ENCODE data around the gene NMU. TPM values are rescaled to one million over a fixed set of nuclear protein-coding genes. Genes with fewer than 3 reads are reported as not detected.
"Not testable (repeated sequence)": the region's sequence is repeated elsewhere in the genome, so short reads cannot be mapped to it uniquely, and the experiment has no call there.

The NMU gene
- total RNA-seq, 1 experiment from 2014 or later, result 22.6 TPM

- Histone ChIP-seq H3F3A (ENCODE audit: insufficient read depth, low read depth) (no peaks in the 10 kb centered on the region), H3K79me2 (ENCODE audit: low read depth) (no peaks in the 10 kb centered on the region), H3K4me1 (replicated peaks; ENCODE audit: insufficient read depth) (no peaks in the 10 kb centered on the region), H3K4me3 (no peak overlapping the region), H3K27me3 (ENCODE audit: insufficient read depth, low read depth) (no peaks in the 10 kb centered on the region), H4K20me1 (ENCODE audit: insufficient read depth) (no peaks in the 10 kb centered on the region), H3K9me3 (ENCODE audit: insufficient read depth, low read depth) (no peaks in the 10 kb centered on the region), H2AFZ (no peak overlapping the region), H3K36me3 (ENCODE audit: low read depth) (no peaks in the 10 kb centered on the region), H3K4me2 (no peak overlapping the region), H3K9me2 (ENCODE audit: insufficient read depth) (no peaks in the 10 kb centered on the region), H3K27ac (no peak overlapping the region)
- BruUV-seq (replicated peaks), result no TSS peak
- ChIA-PET CTCF (no interaction called here), POLR2A (ENCODE audit: unreplicated experiment) (no interaction called here)
- no peak for DNase-seq
- intact Hi-C loops (cut with micrococcal nuclease; ENCODE audit: unreplicated experiment), result no loop called here
- TF ChIP-seq EZH2 (IDR thresholded peaks at IDR 0.05; ENCODE audit: low read depth) (no peak), CTCF (conservative IDR thresholded peaks at IDR 0.05) (no peak)
These were observed 47.9 kb downstream of the NMU start for GRCh38 chr4:55588160-55588559.

GRCh38 chr4:55582773-55583172 lies 53.3 kb downstream of the NMU start:
- H2AFZ ChIP-seq; H3K27me3 ChIP-seq (ENCODE audit: insufficient read depth, low read depth); BruUV-seq (replicated peaks); POLR2A ChIA-PET (ENCODE audit: unreplicated experiment); H3K4me2 ChIP-seq; H3K27ac ChIP-seq; H3K4me3 ChIP-seq; H3F3A ChIP-seq (ENCODE audit: insufficient read depth, low read depth); DNase-seq; H3K79me2 ChIP-seq (ENCODE audit: low read depth); H3K9me3 ChIP-seq (ENCODE audit: insufficient read depth, low read depth); intact Hi-C loops (cut with micrococcal nuclease; ENCODE audit: unreplicated experiment); H3K9me2 ChIP-seq (ENCODE audit: insufficient read depth); H4K20me1 ChIP-seq (ENCODE audit: insufficient read depth); CTCF ChIA-PET; H3K36me3 ChIP-seq (ENCODE audit: low read depth): not testable (repeated sequence)
- peaks cover 10% of the 10 kb centered on the region; the same call in 1 of the 2 replicates for H3K4me1 ChIP-seq (replicated peaks; ENCODE audit: insufficient read depth)

- H3K4me2 ChIP-seq, result no peak overlapping the region
- H3K4me1 ChIP-seq (replicated peaks; ENCODE audit: insufficient read depth), result peaks cover 10% of the 10 kb centered on the region; the same call in 1 of the 2 replicates
- ChIA-PET CTCF (no interaction called here), POLR2A (ENCODE audit: unreplicated experiment) (no interaction called here)
- H3K9me2 ChIP-seq (ENCODE audit: insufficient read depth), result no peaks in the 10 kb centered on the region
- TF ChIP-seq EZH2 (IDR thresholded peaks at IDR 0.05; ENCODE audit: low read depth) (no peak), CTCF (conservative IDR thresholded peaks at IDR 0.05) (no peak)
- BruUV-seq (replicated peaks), result no TSS peak
- no peaks in the 10 kb centered on the region for H3K27me3 ChIP-seq (ENCODE audit: insufficient read depth, low read depth)
- no peaks in the 10 kb centered on the region; the same call in 1 of the 2 replicates for H3F3A ChIP-seq (ENCODE audit: insufficient read depth, low read depth)
- intact Hi-C loops (cut with micrococcal nuclease; ENCODE audit: unreplicated experiment), result no loop called here
- H3K4me3 ChIP-seq, result no peak overlapping the region
- peaks cover 8% of the 10 kb centered on the region for H3K9me3 ChIP-seq (ENCODE audit: insufficient read depth, low read depth)
- no peaks in the 10 kb centered on the region for H3K36me3 ChIP-seq (ENCODE audit: low read depth)
- no peak overlapping the region for H2AFZ ChIP-seq
- H3K79me2 ChIP-seq (ENCODE audit: low read depth), result no peaks in the 10 kb centered on the region
- peak in 1 of 2 experiments; percentile 59 for DNase-seq
- H3K27ac ChIP-seq, result no peak overlapping the region
- H4K20me1 ChIP-seq (ENCODE audit: insufficient read depth), result no peaks in the 10 kb centered on the region
These were observed 57.6 kb downstream of the NMU start for GRCh38 chr4:55578341-55579010.

GRCh38 chr4:55575513-55575912 lies 60.6 kb downstream of the NMU start:
- POLR2A ChIA-PET (ENCODE audit: unreplicated experiment), result no interaction called here
- CTCF ChIA-PET, result no interaction called here
- no peaks in the 10 kb centered on the region for H3K79me2 ChIP-seq (ENCODE audit: low read depth)

More at GRCh38 chr4:55575513-55575912, 60.6 kb downstream of the NMU start:
- Histone ChIP-seq H3K4me1 (replicated peaks; ENCODE audit: insufficient read depth) (peaks cover 10% of the 10 kb centered on the region; the same call in 1 of the 2 replicates), H2AFZ (no peak overlapping the region), H3K9me2 (ENCODE audit: insufficient read depth) (no peaks in the 10 kb centered on the region), H3K36me3 (ENCODE audit: low read depth) (no peaks in the 10 kb centered on the region), H3K9me3 (ENCODE audit: insufficient read depth, low read depth) (peaks cover 8% of the 10 kb centered on the region), H3K4me2 (no peak overlapping the region), H3K27ac (no peak overlapping the region), H3K27me3 (ENCODE audit: insufficient read depth, low read depth) (no peaks in the 10 kb centered on the region), H3K4me3 (no peak overlapping the region), H3F3A (ENCODE audit: insufficient read depth, low read depth) (no peaks in the 10 kb centered on the region; the same call in 1 of the 2 replicates), H4K20me1 (ENCODE audit: insufficient read depth) (no peaks in the 10 kb centered on the region)
- TF ChIP-seq CTCF (conservative IDR thresholded peaks at IDR 0.05) (no peak), EZH2 (IDR thresholded peaks at IDR 0.05; ENCODE audit: low read depth) (no peak)
- intact Hi-C loops (cut with micrococcal nuclease; ENCODE audit: unreplicated experiment), result no loop called here
- BruUV-seq (replicated peaks), result no TSS peak
- no peak for DNase-seq
